Central memory CD8-positive, alpha-beta T cell (primary cell): ENCODE measurements around the gene CLIP1.
"Not testable (repeated sequence)": the region's sequence is repeated elsewhere in the genome, so short reads cannot be mapped to it uniquely, and the experiment has no call there.

ENCODE experiments used
- ATAC-seq: fragments of 150-1000 bp; cut with Tn5 transposase; replicated peaks from 2 replicates; pipeline ENCODE4 v1.10.0; 2022; ENCODE audit warnings: mild to moderate bottlenecking, moderate FRiP score, moderate number of reproducible peaks; ENCODE audit not compliant: poor library complexity, severe bottlenecking; ENCODE audit errors: extremely low read depth
- DNase-seq, 2 donors: peaks; one replicate each; pipeline ENCODE4 v3.0.0; 2021; ENCODE audit warnings: low spot score in 2 of 2
- H3K27ac Mint-ChIP-seq: one replicate; pipeline ENCODE4 v1.8.0; 2022; ENCODE audit warnings: low read depth, mild to moderate bottlenecking, moderate library complexity, mixed read lengths
- H3K27me3 Mint-ChIP-seq: one replicate; pipeline ENCODE4 v1.8.0; 2022; ENCODE audit warnings: mixed read lengths
- H3K36me3 Mint-ChIP-seq: one replicate; pipeline ENCODE4 v1.8.0; 2022; ENCODE audit warnings: mild to moderate bottlenecking, moderate library complexity, mixed read lengths; ENCODE audit not compliant: insufficient read depth
- H3K4me1 Mint-ChIP-seq: one replicate; pipeline ENCODE4 v1.8.0; 2022; ENCODE audit warnings: mixed read lengths
- H3K4me3 Mint-ChIP-seq: one replicate; pipeline ENCODE4 v1.8.0; 2022; ENCODE audit warnings: mild to moderate bottlenecking, moderate library complexity, mixed read lengths
- H3K9me3 Mint-ChIP-seq: one replicate; pipeline ENCODE4 v1.8.0; 2022; ENCODE audit warnings: mixed read lengths

The CLIP1 gene

DNA sequence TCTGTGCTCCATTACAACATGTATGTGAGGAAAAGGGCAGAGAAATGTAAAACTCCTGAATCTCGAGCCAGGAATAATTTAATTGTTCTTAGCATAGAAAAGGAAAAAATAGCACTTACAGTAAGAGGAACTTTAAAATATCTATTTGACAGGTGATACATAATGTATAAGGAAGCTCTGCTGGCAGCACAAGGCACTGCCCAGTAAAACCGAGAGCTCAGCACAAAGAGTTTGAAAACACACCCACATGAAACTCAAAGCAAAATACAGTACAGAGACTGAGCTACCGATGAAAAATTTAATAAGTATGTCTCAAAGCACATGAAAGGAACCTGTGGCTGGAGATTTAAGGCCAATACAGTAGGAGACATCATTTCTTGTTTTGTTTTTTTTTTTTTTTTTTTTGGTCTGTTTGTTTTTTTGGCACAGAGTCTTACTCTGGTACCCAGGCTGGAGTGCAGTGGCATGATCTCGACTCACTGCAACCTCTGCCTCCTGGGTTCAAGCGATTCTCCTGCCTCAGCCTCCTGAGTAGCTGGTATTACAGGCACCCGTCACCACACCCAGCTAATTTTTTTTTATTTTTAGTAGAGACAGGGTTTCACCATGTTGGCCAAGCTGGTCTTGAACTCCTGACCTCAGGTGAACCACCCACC, 19.2 kb downstream of the CLIP1 start:
- ATAC-seq (no peak), DNase-seq (no peak)
- no peaks in the 10 kb centered on the region for H3K9me3 Mint-ChIP-seq
- H3K27ac Mint-ChIP-seq = peak overlapping the region; percentile 52
- no peak overlapping the region for H3K4me3 Mint-ChIP-seq
- peaks cover 11% of the 10 kb centered on the region for H3K36me3 Mint-ChIP-seq
- H3K27me3 Mint-ChIP-seq = no peaks in the 10 kb centered on the region
- peaks cover 41% of the 10 kb centered on the region for H3K4me1 Mint-ChIP-seq

DNA sequence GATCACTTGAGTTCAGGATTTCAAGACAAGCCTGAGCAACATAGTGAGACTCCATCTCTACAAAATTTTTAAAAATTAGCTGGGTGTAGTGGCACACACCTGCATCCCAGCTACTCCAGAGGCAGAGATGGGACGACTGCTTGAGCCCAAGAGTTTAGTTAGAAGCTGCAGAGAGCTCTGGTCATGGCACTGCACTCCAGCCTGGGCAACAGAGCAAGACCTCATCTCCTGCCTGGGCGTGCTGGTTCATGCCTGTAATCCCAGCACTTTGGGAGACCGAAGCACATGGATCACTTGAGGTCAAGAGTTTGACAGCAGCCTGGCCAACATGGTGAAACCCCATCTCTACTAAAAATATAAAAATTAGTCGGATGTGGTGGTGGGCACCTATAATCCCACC, 20.2 kb downstream of the CLIP1 start:
- Mint-ChIP-seq H3K9me3 (no peaks in the 10 kb centered on the region), H3K27ac (no peak overlapping the region), H3K36me3 (peaks cover 12% of the 10 kb centered on the region), H3K27me3 (no peaks in the 10 kb centered on the region), H3K4me1 (peaks cover 36% of the 10 kb centered on the region), H3K4me3 (no peak overlapping the region)
- DNase-seq (no peak), ATAC-seq (no peak)

DNA sequence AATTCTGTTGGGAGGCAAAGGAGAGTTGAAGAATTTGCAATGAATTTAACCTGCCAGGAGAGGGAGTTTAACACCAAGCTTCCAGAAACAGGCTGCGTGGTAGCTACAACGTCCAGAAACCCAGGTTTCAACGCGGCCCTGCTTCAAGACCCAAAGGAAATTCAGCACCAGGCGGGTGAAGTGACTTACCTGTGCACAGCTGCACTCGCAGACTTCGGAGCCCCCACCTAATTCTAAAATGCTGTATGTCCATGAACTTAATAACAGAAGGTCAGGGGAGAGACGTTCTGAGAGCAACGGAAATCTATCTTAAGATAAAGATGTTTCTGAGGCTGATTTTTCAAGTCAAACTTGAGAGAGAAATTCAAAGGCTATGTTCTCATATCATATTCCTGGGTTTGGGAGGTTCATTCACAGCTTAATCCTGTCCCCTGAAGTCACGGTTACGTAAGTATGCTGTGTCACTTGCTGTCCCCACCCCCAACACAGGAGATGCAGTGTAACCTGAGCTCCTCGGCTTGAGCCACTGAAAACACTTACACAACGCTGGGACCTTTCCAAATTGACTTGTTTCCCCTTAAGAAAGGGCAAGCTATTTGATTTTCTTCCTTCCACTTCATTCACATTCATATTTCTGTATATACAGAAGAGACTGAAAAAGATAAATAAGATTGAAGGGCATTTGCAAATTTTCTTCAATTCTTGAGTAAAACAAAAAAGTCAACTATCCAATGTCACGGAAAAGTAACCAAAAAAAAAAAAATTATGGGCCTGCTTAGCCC, 22.7 kb downstream of the CLIP1 start:
- no peak for ATAC-seq
- Mint-ChIP-seq H3K36me3 (peaks cover 12% of the 10 kb centered on the region), H3K27ac (no peak overlapping the region), H3K4me3 (no peak overlapping the region), H3K27me3 (no peaks in the 10 kb centered on the region), H3K9me3 (no peaks in the 10 kb centered on the region), H3K4me1 (peaks cover 34% of the 10 kb centered on the region)
- peak; percentile 16 to 20 for DNase-seq

DNA sequence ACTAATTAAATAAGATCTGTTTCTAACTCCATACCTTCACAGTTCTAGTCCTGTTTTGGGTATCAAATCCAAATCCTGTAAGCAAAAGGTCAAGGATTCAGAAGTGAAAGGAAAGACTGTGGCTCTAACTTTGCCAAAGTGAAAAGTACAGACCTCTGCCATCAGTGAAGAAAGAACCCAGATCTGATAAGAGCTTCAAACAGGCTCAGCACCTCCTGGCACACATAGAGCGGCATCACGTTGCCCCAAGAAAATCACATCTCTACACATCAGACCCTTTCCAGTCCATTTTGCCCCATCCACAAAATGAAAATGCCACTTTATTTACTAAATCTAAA, 23.2 kb downstream of the CLIP1 start:
- ATAC-seq (no peak), DNase-seq (no peak)
- peaks cover 33% of the 10 kb centered on the region for H3K4me1 Mint-ChIP-seq
- H3K36me3 Mint-ChIP-seq = peaks cover 12% of the 10 kb centered on the region
- no peaks in the 10 kb centered on the region for H3K9me3 Mint-ChIP-seq
- no peaks in the 10 kb centered on the region for H3K27me3 Mint-ChIP-seq
- H3K27ac Mint-ChIP-seq = no peak overlapping the region
- H3K4me3 Mint-ChIP-seq = no peak overlapping the region

DNA sequence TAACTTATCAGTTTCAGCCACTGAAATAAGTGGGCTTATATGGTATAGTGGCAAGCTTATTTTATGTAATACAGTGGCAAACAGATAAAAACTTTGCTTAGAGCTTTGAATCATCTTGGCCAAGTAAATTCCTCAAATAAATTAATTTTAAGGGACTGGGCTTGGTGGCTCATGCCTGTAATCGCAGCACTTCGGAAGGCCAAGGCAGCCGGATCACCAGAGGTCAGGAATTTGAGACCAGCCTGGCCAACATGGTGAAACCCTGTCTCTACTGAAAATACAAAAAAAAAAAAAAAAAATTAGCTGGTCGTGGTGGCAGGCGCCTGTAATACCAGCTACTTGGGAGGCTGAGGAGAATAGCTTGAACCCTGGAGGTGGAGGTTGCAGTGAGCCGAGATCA, 24.5 kb downstream of the CLIP1 start:
- H3K36me3 Mint-ChIP-seq = peaks cover 14% of the 10 kb centered on the region
- H3K4me1 Mint-ChIP-seq = peaks cover 25% of the 10 kb centered on the region
- H3K27ac Mint-ChIP-seq, H3K4me3 Mint-ChIP-seq, DNase-seq, ATAC-seq, H3K9me3 Mint-ChIP-seq, H3K27me3 Mint-ChIP-seq: not testable (repeated sequence)

DNA sequence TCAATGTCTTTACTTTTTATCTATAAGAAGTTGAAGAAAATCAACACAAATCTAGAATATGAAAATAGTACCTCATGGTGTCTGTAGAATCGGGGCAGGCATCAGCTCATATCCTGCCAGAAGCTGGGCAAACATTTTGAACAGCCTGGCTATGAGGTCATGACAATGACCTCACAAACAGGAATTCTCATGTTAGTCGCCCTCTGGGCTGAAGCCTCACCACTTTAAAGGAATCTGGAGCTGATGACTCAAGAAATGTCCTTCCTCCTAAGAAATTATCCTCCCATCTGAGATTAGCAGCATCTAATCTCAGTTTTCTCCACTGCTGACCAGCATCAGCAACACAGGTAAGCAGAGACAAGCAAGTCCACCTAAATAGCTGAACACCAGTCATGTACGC, 27.1 kb downstream of the CLIP1 start:
- Mint-ChIP-seq H3K4me3 (no peak overlapping the region), H3K4me1 (peaks cover 27% of the 10 kb centered on the region), H3K27ac (no peak overlapping the region), H3K27me3 (no peaks in the 10 kb centered on the region), H3K36me3 (peaks cover 12% of the 10 kb centered on the region), H3K9me3 (no peaks in the 10 kb centered on the region)
- ATAC-seq (no peak), DNase-seq (no peak)

DNA sequence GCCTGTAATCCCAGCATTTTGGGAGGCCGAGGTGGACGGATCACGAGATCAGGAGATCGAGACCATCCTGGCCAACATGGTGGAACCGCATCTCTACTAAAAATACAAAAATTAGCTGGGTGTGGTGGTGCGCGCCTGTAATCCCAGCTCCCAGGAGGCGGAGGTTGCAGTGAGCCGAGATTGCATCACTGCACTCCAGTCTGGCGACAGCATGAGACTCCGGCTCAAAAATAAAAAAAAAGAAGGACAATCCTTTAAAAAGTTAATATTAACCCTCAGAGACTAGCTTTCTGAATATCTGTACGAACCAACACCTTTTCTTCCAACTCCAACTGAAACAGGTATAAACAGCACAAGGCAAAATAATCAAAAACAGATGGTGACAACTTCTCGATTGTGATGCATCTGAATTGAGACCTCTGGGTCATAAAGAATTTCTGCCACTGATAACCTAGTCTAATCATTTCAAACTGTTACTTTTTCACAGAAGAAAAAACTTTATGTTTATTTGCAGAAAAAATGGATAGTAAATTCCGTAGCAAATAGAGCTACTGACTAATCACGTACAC, 27.8 kb downstream of the CLIP1 start:
- H3K4me1 Mint-ChIP-seq = peaks cover 21% of the 10 kb centered on the region
- no peak overlapping the region for H3K4me3 Mint-ChIP-seq
- ATAC-seq = no peak
- H3K27me3 Mint-ChIP-seq = no peaks in the 10 kb centered on the region
- no peak for DNase-seq
- H3K9me3 Mint-ChIP-seq = no peaks in the 10 kb centered on the region
- no peak overlapping the region for H3K27ac Mint-ChIP-seq
- H3K36me3 Mint-ChIP-seq = peaks cover 10% of the 10 kb centered on the region

DNA sequence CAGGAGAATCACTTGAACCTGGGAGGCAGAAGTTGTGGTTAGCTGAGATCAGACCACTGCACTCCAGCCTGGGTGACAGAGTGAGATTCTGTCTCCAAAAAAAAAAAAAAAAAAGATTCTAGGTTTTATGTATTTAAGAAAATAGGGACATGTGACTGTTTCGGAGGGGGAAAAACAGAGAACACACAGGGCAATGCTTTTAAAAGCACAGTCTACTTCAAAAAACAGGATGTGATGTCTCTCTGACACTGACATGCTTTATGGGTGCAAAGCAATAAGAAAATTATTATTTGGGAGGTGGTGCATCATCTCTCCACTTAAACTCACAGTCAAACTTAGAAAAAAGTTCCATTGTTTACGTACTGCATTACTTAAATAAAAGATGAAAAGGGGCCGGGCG, 28.7 kb downstream of the CLIP1 start:
- no peak for DNase-seq
- Mint-ChIP-seq H3K27me3 (no peaks in the 10 kb centered on the region), H3K4me1 (peaks cover 14% of the 10 kb centered on the region), H3K36me3 (peaks cover 7% of the 10 kb centered on the region), H3K27ac (no peak overlapping the region), H3K4me3 (no peak overlapping the region), H3K9me3 (no peaks in the 10 kb centered on the region)
- no peak for ATAC-seq

DNA sequence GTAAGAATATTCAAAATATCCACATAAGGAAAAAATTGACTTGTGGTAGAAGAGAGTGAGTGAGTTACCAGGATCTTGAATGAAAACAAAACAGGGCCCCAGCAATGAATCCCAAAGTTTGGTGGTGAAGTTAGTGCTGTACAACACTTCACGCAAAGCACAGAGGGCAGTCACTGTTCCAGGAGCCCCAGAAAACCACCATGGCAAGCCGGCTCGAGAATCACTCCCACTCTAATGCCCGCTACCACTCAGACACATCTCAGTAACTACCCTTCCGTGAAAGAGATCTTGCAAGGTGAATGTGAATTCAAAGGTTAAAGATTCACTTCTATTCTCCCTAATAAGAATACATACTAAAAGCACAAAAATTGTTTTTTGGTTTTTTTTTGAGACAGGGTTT, 30.1 kb downstream of the CLIP1 start:
- peaks cover 14% of the 10 kb centered on the region for H3K4me1 Mint-ChIP-seq
- no peak overlapping the region for H3K4me3 Mint-ChIP-seq
- no peak for DNase-seq
- H3K9me3 Mint-ChIP-seq = no peaks in the 10 kb centered on the region
- H3K27me3 Mint-ChIP-seq = no peaks in the 10 kb centered on the region
- no peak for ATAC-seq
- peaks cover 6% of the 10 kb centered on the region for H3K36me3 Mint-ChIP-seq
- H3K27ac Mint-ChIP-seq = no peak overlapping the region

DNA sequence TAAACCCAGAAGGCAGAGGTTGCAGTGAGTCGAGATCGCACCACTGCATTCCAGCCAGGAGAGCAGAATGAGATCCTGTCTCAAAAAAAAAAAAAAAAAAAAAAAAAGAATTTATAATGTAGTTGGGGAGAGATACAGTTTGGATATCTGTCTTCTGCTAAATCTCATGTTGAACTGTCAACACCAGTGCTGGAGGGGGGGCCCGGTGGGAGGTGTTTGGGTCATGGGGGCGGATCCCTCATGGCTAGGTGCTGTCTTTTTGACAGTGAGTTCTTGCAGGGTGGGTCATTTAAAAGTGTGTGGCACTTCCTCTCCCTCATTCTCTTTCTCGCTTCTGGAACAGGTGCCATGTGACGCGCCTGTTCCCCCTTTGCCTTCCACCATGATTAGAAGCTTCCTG, 32.8 kb downstream of the CLIP1 start:
- no peak for DNase-seq
- peaks cover 15% of the 10 kb centered on the region for H3K4me1 Mint-ChIP-seq
- no peak overlapping the region for H3K4me3 Mint-ChIP-seq
- ATAC-seq = no peak
- H3K36me3 Mint-ChIP-seq = peaks cover 6% of the 10 kb centered on the region
- H3K27ac Mint-ChIP-seq = no peak overlapping the region
- H3K27me3 Mint-ChIP-seq = no peaks in the 10 kb centered on the region
- H3K9me3 Mint-ChIP-seq = no peaks in the 10 kb centered on the region

DNA sequence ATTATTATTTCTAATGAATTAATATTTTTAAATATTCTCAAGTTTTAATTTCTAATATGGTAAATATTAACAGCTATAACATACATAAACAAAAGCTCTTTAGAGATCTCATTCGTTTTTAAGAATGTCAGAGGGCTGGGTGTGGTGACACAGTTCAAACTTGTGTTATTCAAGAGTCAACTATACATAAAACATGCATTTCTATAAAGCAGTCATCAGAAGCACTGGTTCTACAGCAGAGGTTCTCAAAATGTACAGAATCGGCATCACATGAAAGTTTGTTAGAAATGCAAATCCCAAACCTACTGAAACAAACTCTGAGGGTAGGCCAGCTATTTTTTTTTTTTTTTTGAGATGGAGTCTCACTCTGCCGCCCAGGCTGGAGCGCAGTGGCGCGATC, 34.6 kb downstream of the CLIP1 start:
- Mint-ChIP-seq H3K27me3 (no peaks in the 10 kb centered on the region), H3K27ac (no peak overlapping the region), H3K4me1 (peaks cover 14% of the 10 kb centered on the region), H3K36me3 (peaks cover 2% of the 10 kb centered on the region), H3K9me3 (no peaks in the 10 kb centered on the region), H3K4me3 (no peak overlapping the region)
- DNase-seq = no peak
- ATAC-seq = no peak

DNA sequence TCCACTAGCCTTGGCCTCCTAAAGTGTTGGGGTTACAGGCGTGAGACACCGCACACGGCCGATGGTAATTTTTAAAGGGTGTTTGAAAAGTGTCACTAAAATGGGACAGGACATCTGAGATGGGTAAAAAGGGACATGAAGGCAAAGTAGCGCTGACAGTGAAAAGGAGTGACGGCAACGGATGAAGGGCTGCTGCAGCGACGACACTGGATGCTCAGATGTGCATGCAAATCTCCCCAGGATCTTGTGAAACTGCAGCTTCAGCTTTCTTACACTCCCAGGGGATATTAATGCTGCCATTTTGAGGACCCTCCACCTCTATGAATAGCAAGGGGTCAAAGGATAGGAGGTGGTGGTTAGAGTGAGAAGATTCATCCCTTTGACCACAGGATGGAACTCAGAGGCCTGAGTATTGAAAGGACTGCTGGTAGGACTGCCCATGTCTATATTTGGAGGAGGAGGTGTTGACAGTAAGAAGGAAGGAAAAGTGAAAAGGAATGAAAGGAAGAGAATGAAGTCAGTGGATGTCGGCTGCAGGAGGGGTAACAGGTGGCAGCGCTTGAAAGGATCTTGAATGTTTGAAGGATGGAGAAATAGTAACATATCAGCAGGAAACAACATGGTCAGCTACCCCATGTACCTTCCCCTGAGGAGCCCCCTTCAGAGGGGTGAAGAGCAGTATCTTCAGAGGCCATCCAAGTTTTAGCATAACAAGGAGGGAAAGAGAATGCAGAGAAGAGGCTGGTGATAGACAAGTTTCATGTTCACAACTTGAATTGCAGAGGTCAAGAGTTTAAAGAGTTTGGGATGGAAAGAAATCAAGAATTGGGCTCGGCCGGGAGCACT, 37.1 kb downstream of the CLIP1 start:
- peaks cover 6% of the 10 kb centered on the region for H3K4me1 Mint-ChIP-seq
- peaks cover 5% of the 10 kb centered on the region for H3K36me3 Mint-ChIP-seq
- no peaks in the 10 kb centered on the region for H3K27me3 Mint-ChIP-seq
- H3K4me3 Mint-ChIP-seq = no peak overlapping the region
- DNase-seq (no peak), ATAC-seq (no peak)
- H3K9me3 Mint-ChIP-seq = no peaks in the 10 kb centered on the region
- H3K27ac Mint-ChIP-seq = no peak overlapping the region
